Measurements from ENCODE around the gene GGTA1. TPM values are rescaled to one million over a fixed set of nuclear protein-coding genes. Genes with fewer than 3 reads are reported as not detected.
"Not testable (repeated sequence)": the region's sequence is repeated elsewhere in the genome, so short reads cannot be mapped to it uniquely, and the experiment has no call there.

GGTA1 gene
- total RNA-seq, 2 experiments from 2014 or later: 1.6 TPM; not detected in 1

GRCh38 chr9:121464968-121465367 is 34.7 kb downstream of the GGTA1 start:
- H3K4me1 Mint-ChIP-seq: peaks cover 22% of the 10 kb centered on the region
- no peaks in the 10 kb centered on the region for H3K36me3 Mint-ChIP-seq
- H3K9me3 Mint-ChIP-seq (ENCODE audit: low read depth): no peaks in the 10 kb centered on the region
- H3K27ac Mint-ChIP-seq: no peak overlapping the region
- no peak overlapping the region for H3K4me3 Mint-ChIP-seq
- CTCF ChIA-PET: interaction anchor here (1.3 kb wide), 1 partner anchor 33 kb away, joined by 5 read pairs; no protein-coding TSS in a partner anchor
- no peak for DNase-seq
- ATAC-seq: no peak
- peaks cover 39% of the 10 kb centered on the region for H3K27me3 Mint-ChIP-seq

- DNase-seq: peak; percentile 53
- H3K9me3 Mint-ChIP-seq (ENCODE audit: low read depth): no peaks in the 10 kb centered on the region
- H3K36me3 Mint-ChIP-seq: no peaks in the 10 kb centered on the region
- H3K4me3 Mint-ChIP-seq: no peak overlapping the region
- peaks cover 53% of the 10 kb centered on the region for H3K27me3 Mint-ChIP-seq
- H3K4me1 Mint-ChIP-seq: peaks cover 25% of the 10 kb centered on the region
- CTCF ChIA-PET: interaction anchor here (0.6 to 2.1 kb wide), 9 partner anchors 9 to 186 kb away, joined by 3 to 9 read pairs (median 3); no protein-coding TSS in a partner anchor
- no peak overlapping the region for H3K27ac Mint-ChIP-seq
- peak; percentile 49 for ATAC-seq
Observed at GRCh38 chr9:121463026-121463807, 36.4 kb downstream of the GGTA1 start.

GRCh38 chr9:121459513-121459912 is 40.1 kb downstream of the GGTA1 start:
- Mint-ChIP-seq H3K27me3 (peaks cover 54% of the 10 kb centered on the region), H3K4me3 (no peak overlapping the region), H3K27ac (no peak overlapping the region), H3K36me3 (no peaks in the 10 kb centered on the region), H3K4me1 (peaks cover 44% of the 10 kb centered on the region), H3K9me3 (ENCODE audit: low read depth) (no peaks in the 10 kb centered on the region)
- CTCF ChIA-PET: no interaction called here
- DNase-seq: no peak
- no peak for ATAC-seq

GRCh38 chr9:121458449-121458848 is 41.2 kb downstream of the GGTA1 start:
- not testable (repeated sequence) for ATAC-seq; H3K4me3 Mint-ChIP-seq; H3K9me3 Mint-ChIP-seq (ENCODE audit: low read depth); H3K27ac Mint-ChIP-seq; DNase-seq; H3K36me3 Mint-ChIP-seq
- peaks cover 51% of the 10 kb centered on the region for H3K4me1 Mint-ChIP-seq
- peaks cover 52% of the 10 kb centered on the region for H3K27me3 Mint-ChIP-seq
- CTCF ChIA-PET: interaction anchor here (0.6 kb wide), 1 partner anchor 97 kb away, joined by 3 read pairs; no protein-coding TSS in a partner anchor

- peaks cover 46% of the 10 kb centered on the region for H3K4me1 Mint-ChIP-seq
- peak; percentile 91 for ATAC-seq
- no peaks in the 10 kb centered on the region for H3K9me3 Mint-ChIP-seq (ENCODE audit: low read depth)
- peaks cover 53% of the 10 kb centered on the region for H3K27me3 Mint-ChIP-seq
- peak; percentile 85 for DNase-seq
- no peak overlapping the region for H3K4me3 Mint-ChIP-seq
- H3K36me3 Mint-ChIP-seq: no peaks in the 10 kb centered on the region
- peak overlapping the region; percentile 67 for H3K27ac Mint-ChIP-seq
- CTCF ChIA-PET: interaction anchor here (0.9 to 2.5 kb wide), 8 partner anchors 8 to 182 kb away, joined by 3 to 11 read pairs (median 4); no protein-coding TSS in a partner anchor
Observed at GRCh38 chr9:121455527-121456239, 44.0 kb downstream of the GGTA1 start.

GRCh38 chr9:121454972-121455371 is 44.7 kb downstream of the GGTA1 start:
- CTCF ChIA-PET: interaction anchor here (0.6 to 2.5 kb wide), 9 partner anchors 8 to 464 kb away, joined by 3 to 11 read pairs (median 4); no protein-coding TSS in a partner anchor
- no peak overlapping the region for H3K4me3 Mint-ChIP-seq
- H3K36me3 Mint-ChIP-seq: no peaks in the 10 kb centered on the region
- peaks cover 47% of the 10 kb centered on the region for H3K4me1 Mint-ChIP-seq
- peaks cover 52% of the 10 kb centered on the region for H3K27me3 Mint-ChIP-seq
- H3K9me3 Mint-ChIP-seq (ENCODE audit: low read depth): no peaks in the 10 kb centered on the region
- no peak for ATAC-seq
- DNase-seq: no peak
- H3K27ac Mint-ChIP-seq: peak overlapping the region; percentile 38

- Mint-ChIP-seq H3K4me3 (no peak overlapping the region), H3K4me1 (peaks cover 45% of the 10 kb centered on the region), H3K36me3 (peaks cover 3% of the 10 kb centered on the region), H3K27me3 (peaks cover 44% of the 10 kb centered on the region), H3K27ac (no peak overlapping the region), H3K9me3 (ENCODE audit: low read depth) (no peaks in the 10 kb centered on the region)
- ATAC-seq (no peak), DNase-seq (no peak)
- CTCF ChIA-PET: interaction anchor here (1.0 to 1.2 kb wide), 3 partner anchors 9 to 97 kb away, joined by 3 read pairs; no protein-coding TSS in a partner anchor
Observed at GRCh38 chr9:121453232-121453892, 46.3 kb downstream of the GGTA1 start.

- no peak overlapping the region for H3K27ac Mint-ChIP-seq
- ATAC-seq (no peak), DNase-seq (no peak)
- peaks cover 42% of the 10 kb centered on the region for H3K27me3 Mint-ChIP-seq
- H3K9me3 Mint-ChIP-seq (ENCODE audit: low read depth): no peaks in the 10 kb centered on the region
- peaks cover 56% of the 10 kb centered on the region for H3K4me1 Mint-ChIP-seq
- peaks cover 4% of the 10 kb centered on the region for H3K36me3 Mint-ChIP-seq
- H3K4me3 Mint-ChIP-seq: no peak overlapping the region
- CTCF ChIA-PET: interaction anchor here (1.1 kb wide), 1 partner anchor 46 kb away, joined by 3 read pairs; no protein-coding TSS in a partner anchor
Observed at GRCh38 chr9:121452085-121452484, 47.6 kb downstream of the GGTA1 start.

GRCh38 chr9:121451586-121451985 is 48.1 kb downstream of the GGTA1 start:
- H3K27me3 Mint-ChIP-seq: peaks cover 41% of the 10 kb centered on the region
- H3K27ac Mint-ChIP-seq: no peak overlapping the region
- ATAC-seq (no peak), DNase-seq (no peak)
- CTCF ChIA-PET: interaction anchor here (0.5 to 2.4 kb wide), 3 partner anchors 10 to 94 kb away, joined by 3 to 9 read pairs (median 5); no protein-coding TSS in a partner anchor
- H3K36me3 Mint-ChIP-seq: peaks cover 4% of the 10 kb centered on the region
- H3K4me1 Mint-ChIP-seq: peaks cover 53% of the 10 kb centered on the region
- no peaks in the 10 kb centered on the region for H3K9me3 Mint-ChIP-seq (ENCODE audit: low read depth)
- no peak overlapping the region for H3K4me3 Mint-ChIP-seq

- Mint-ChIP-seq H3K27ac (no peak overlapping the region), H3K4me3 (no peak overlapping the region), H3K4me1 (peaks cover 44% of the 10 kb centered on the region), H3K9me3 (ENCODE audit: low read depth) (no peaks in the 10 kb centered on the region), H3K36me3 (peaks cover 4% of the 10 kb centered on the region), H3K27me3 (peaks cover 51% of the 10 kb centered on the region)
- ATAC-seq (no peak), DNase-seq (no peak)
- CTCF ChIA-PET: interaction anchor here (0.7 to 2.4 kb wide), 4 partner anchors 12 to 167 kb away, joined by 3 to 9 read pairs (median 4); no protein-coding TSS in a partner anchor
Observed at GRCh38 chr9:121450241-121450640, 49.4 kb downstream of the GGTA1 start.

GRCh38 chr9:121449786-121450185 is 49.9 kb downstream of the GGTA1 start:
- peaks cover 40% of the 10 kb centered on the region for H3K4me1 Mint-ChIP-seq
- DNase-seq (no peak), ATAC-seq (no peak)
- CTCF ChIA-PET: interaction anchor here (0.7 to 2.4 kb wide), 3 partner anchors 12 to 167 kb away, joined by 3 to 9 read pairs (median 3); no protein-coding TSS in a partner anchor
- no peak overlapping the region for H3K27ac Mint-ChIP-seq
- peaks cover 53% of the 10 kb centered on the region for H3K27me3 Mint-ChIP-seq
- H3K9me3 Mint-ChIP-seq (ENCODE audit: low read depth): no peaks in the 10 kb centered on the region
- H3K36me3 Mint-ChIP-seq: peaks cover 4% of the 10 kb centered on the region
- no peak overlapping the region for H3K4me3 Mint-ChIP-seq

- DNase-seq: no peak
- H3K36me3 Mint-ChIP-seq: peaks cover 4% of the 10 kb centered on the region
- CTCF ChIA-PET: interaction anchor here (0.7 to 1.2 kb wide), 3 partner anchors 9 to 91 kb away, joined by 3 read pairs; partner anchors contain the start of gene GGTA1
- peaks cover 46% of the 10 kb centered on the region for H3K27me3 Mint-ChIP-seq
- H3K4me3 Mint-ChIP-seq: no peak overlapping the region
- no peaks in the 10 kb centered on the region for H3K9me3 Mint-ChIP-seq (ENCODE audit: low read depth)
- no peak for ATAC-seq
- peaks cover 28% of the 10 kb centered on the region for H3K4me1 Mint-ChIP-seq
- H3K27ac Mint-ChIP-seq: no peak overlapping the region
Observed at GRCh38 chr9:121447321-121447834, 52.3 kb downstream of the GGTA1 start.

All from activated CD8-positive, alpha-beta memory T cell treated with anti-CD3 and anti-CD28 coated beads, Interleukin-2, amount 10 ng/mL, durations not matched to agents 7 days and 5 days (primary cell).